Measurements from ENCODE around the gene YBX1.
"Not testable (repeated sequence)": the region's sequence is repeated elsewhere in the genome, so short reads cannot be mapped to it uniquely, and the experiment has no call there.

YBX1 gene

GRCh38 chr1:42713293-42713692, 31.1 kb downstream of the YBX1 start:
- Histone ChIP-seq H3K9me3 (ENCODE audit: control insufficient read depth, low read length) (peaks cover 16% of the 10 kb centered on the region), H3K4me1 (ENCODE audit: control insufficient read depth, insufficient read depth, low read length, poor library complexity, severe bottlenecking) (no peaks in the 10 kb centered on the region), H3K27ac (ENCODE audit: insufficient read depth, low read length, poor library complexity, severe bottlenecking) (no peak overlapping the region), H3K36me3 (ENCODE audit: control insufficient read depth, insufficient read depth, low read length) (peaks cover 8% of the 10 kb centered on the region), H3K4me3 (ENCODE audit: insufficient read depth, low read depth, low read length, poor library complexity, severe bottlenecking) (no peak overlapping the region), H3K27me3 (replicated peaks; ENCODE audit: control insufficient read depth, insufficient read depth, low read length, poor library complexity, severe bottlenecking) (no peaks in the 10 kb centered on the region)
- DNase-seq: no peak

- H3K4me3 ChIP-seq (ENCODE audit: insufficient read depth, low read depth, low read length, poor library complexity, severe bottlenecking); DNase-seq; H3K36me3 ChIP-seq (ENCODE audit: control insufficient read depth, insufficient read depth, low read length); H3K27me3 ChIP-seq (replicated peaks; ENCODE audit: control insufficient read depth, insufficient read depth, low read length, poor library complexity, severe bottlenecking); H3K4me1 ChIP-seq (ENCODE audit: control insufficient read depth, insufficient read depth, low read length, poor library complexity, severe bottlenecking); H3K27ac ChIP-seq (ENCODE audit: insufficient read depth, low read length, poor library complexity, severe bottlenecking): not testable (repeated sequence)
- H3K9me3 ChIP-seq (ENCODE audit: control insufficient read depth, low read length): peaks cover 16% of the 10 kb centered on the region
These were observed 32.2 kb downstream of the YBX1 start for GRCh38 chr1:42714441-42714840.

GRCh38 chr1:42720868-42721267, 38.6 kb downstream of the YBX1 start:
- Histone ChIP-seq H3K36me3 (ENCODE audit: control insufficient read depth, insufficient read depth, low read length) (no peaks in the 10 kb centered on the region), H3K27ac (ENCODE audit: insufficient read depth, low read length, poor library complexity, severe bottlenecking) (no peak overlapping the region), H3K4me3 (ENCODE audit: insufficient read depth, low read depth, low read length, poor library complexity, severe bottlenecking) (no peak overlapping the region), H3K9me3 (ENCODE audit: control insufficient read depth, low read length) (no peaks in the 10 kb centered on the region), H3K4me1 (ENCODE audit: control insufficient read depth, insufficient read depth, low read length, poor library complexity, severe bottlenecking) (no peaks in the 10 kb centered on the region), H3K27me3 (replicated peaks; ENCODE audit: control insufficient read depth, insufficient read depth, low read length, poor library complexity, severe bottlenecking) (no peaks in the 10 kb centered on the region)
- DNase-seq: no peak

- Histone ChIP-seq H3K4me1 (ENCODE audit: control insufficient read depth, insufficient read depth, low read length, poor library complexity, severe bottlenecking) (no peaks in the 10 kb centered on the region), H3K4me3 (ENCODE audit: insufficient read depth, low read depth, low read length, poor library complexity, severe bottlenecking) (no peak overlapping the region), H3K36me3 (ENCODE audit: control insufficient read depth, insufficient read depth, low read length) (no peaks in the 10 kb centered on the region), H3K27ac (ENCODE audit: insufficient read depth, low read length, poor library complexity, severe bottlenecking) (no peak overlapping the region), H3K27me3 (replicated peaks; ENCODE audit: control insufficient read depth, insufficient read depth, low read length, poor library complexity, severe bottlenecking) (no peaks in the 10 kb centered on the region), H3K9me3 (ENCODE audit: control insufficient read depth, low read length) (no peaks in the 10 kb centered on the region)
- DNase-seq: no peak
These were observed 39.7 kb downstream of the YBX1 start for GRCh38 chr1:42721926-42722325.

GRCh38 chr1:42722403-42722802, 40.2 kb downstream of the YBX1 start:
- DNase-seq; H3K36me3 ChIP-seq (ENCODE audit: control insufficient read depth, insufficient read depth, low read length); H3K27me3 ChIP-seq (replicated peaks; ENCODE audit: control insufficient read depth, insufficient read depth, low read length, poor library complexity, severe bottlenecking); H3K27ac ChIP-seq (ENCODE audit: insufficient read depth, low read length, poor library complexity, severe bottlenecking); H3K4me1 ChIP-seq (ENCODE audit: control insufficient read depth, insufficient read depth, low read length, poor library complexity, severe bottlenecking); H3K9me3 ChIP-seq (ENCODE audit: control insufficient read depth, low read length); H3K4me3 ChIP-seq (ENCODE audit: insufficient read depth, low read depth, low read length, poor library complexity, severe bottlenecking): not testable (repeated sequence)

GRCh38 chr1:42723511-42723910, 41.3 kb downstream of the YBX1 start:
- Histone ChIP-seq H3K9me3 (ENCODE audit: control insufficient read depth, low read length) (no peaks in the 10 kb centered on the region), H3K36me3 (ENCODE audit: control insufficient read depth, insufficient read depth, low read length) (no peaks in the 10 kb centered on the region), H3K4me3 (ENCODE audit: insufficient read depth, low read depth, low read length, poor library complexity, severe bottlenecking) (no peak overlapping the region), H3K4me1 (ENCODE audit: control insufficient read depth, insufficient read depth, low read length, poor library complexity, severe bottlenecking) (no peaks in the 10 kb centered on the region), H3K27ac (ENCODE audit: insufficient read depth, low read length, poor library complexity, severe bottlenecking) (no peak overlapping the region), H3K27me3 (replicated peaks; ENCODE audit: control insufficient read depth, insufficient read depth, low read length, poor library complexity, severe bottlenecking) (no peaks in the 10 kb centered on the region)
- no peak for DNase-seq

- DNase-seq; H3K4me3 ChIP-seq (ENCODE audit: insufficient read depth, low read depth, low read length, poor library complexity, severe bottlenecking); H3K4me1 ChIP-seq (ENCODE audit: control insufficient read depth, insufficient read depth, low read length, poor library complexity, severe bottlenecking); H3K27ac ChIP-seq (ENCODE audit: insufficient read depth, low read length, poor library complexity, severe bottlenecking); H3K9me3 ChIP-seq (ENCODE audit: control insufficient read depth, low read length); H3K36me3 ChIP-seq (ENCODE audit: control insufficient read depth, insufficient read depth, low read length); H3K27me3 ChIP-seq (replicated peaks; ENCODE audit: control insufficient read depth, insufficient read depth, low read length, poor library complexity, severe bottlenecking): not testable (repeated sequence)
These were observed 43.6 kb downstream of the YBX1 start for GRCh38 chr1:42725820-42726219.

- Histone ChIP-seq H3K9me3 (ENCODE audit: control insufficient read depth, low read length) (no peaks in the 10 kb centered on the region), H3K27ac (ENCODE audit: insufficient read depth, low read length, poor library complexity, severe bottlenecking) (no peak overlapping the region), H3K4me1 (ENCODE audit: control insufficient read depth, insufficient read depth, low read length, poor library complexity, severe bottlenecking) (no peaks in the 10 kb centered on the region), H3K27me3 (replicated peaks; ENCODE audit: control insufficient read depth, insufficient read depth, low read length, poor library complexity, severe bottlenecking) (no peaks in the 10 kb centered on the region), H3K36me3 (ENCODE audit: control insufficient read depth, insufficient read depth, low read length) (no peaks in the 10 kb centered on the region), H3K4me3 (ENCODE audit: insufficient read depth, low read depth, low read length, poor library complexity, severe bottlenecking) (no peak overlapping the region)
- no peak for DNase-seq
These were observed 47.8 kb downstream of the YBX1 start for GRCh38 chr1:42730002-42730401.

GRCh38 chr1:42730988-42731387, 48.8 kb downstream of the YBX1 start:
- Histone ChIP-seq H3K4me3 (ENCODE audit: insufficient read depth, low read depth, low read length, poor library complexity, severe bottlenecking) (no peak overlapping the region), H3K4me1 (ENCODE audit: control insufficient read depth, insufficient read depth, low read length, poor library complexity, severe bottlenecking) (no peaks in the 10 kb centered on the region), H3K9me3 (ENCODE audit: control insufficient read depth, low read length) (no peaks in the 10 kb centered on the region), H3K27me3 (replicated peaks; ENCODE audit: control insufficient read depth, insufficient read depth, low read length, poor library complexity, severe bottlenecking) (no peaks in the 10 kb centered on the region), H3K36me3 (ENCODE audit: control insufficient read depth, insufficient read depth, low read length) (no peaks in the 10 kb centered on the region), H3K27ac (ENCODE audit: insufficient read depth, low read length, poor library complexity, severe bottlenecking) (no peak overlapping the region)
- DNase-seq: no peak

GRCh38 chr1:42731585-42731984, 49.4 kb downstream of the YBX1 start:
- no peaks in the 10 kb centered on the region for H3K4me1 ChIP-seq (ENCODE audit: control insufficient read depth, insufficient read depth, low read length, poor library complexity, severe bottlenecking)
- no peaks in the 10 kb centered on the region for H3K9me3 ChIP-seq (ENCODE audit: control insufficient read depth, low read length)
- no peaks in the 10 kb centered on the region for H3K27me3 ChIP-seq (replicated peaks; ENCODE audit: control insufficient read depth, insufficient read depth, low read length, poor library complexity, severe bottlenecking)
- H3K27ac ChIP-seq (ENCODE audit: insufficient read depth, low read length, poor library complexity, severe bottlenecking): no peak overlapping the region
- no peak for DNase-seq
- no peak overlapping the region for H3K4me3 ChIP-seq (ENCODE audit: insufficient read depth, low read depth, low read length, poor library complexity, severe bottlenecking)
- H3K36me3 ChIP-seq (ENCODE audit: control insufficient read depth, insufficient read depth, low read length): no peaks in the 10 kb centered on the region

GRCh38 chr1:42732126-42732680, 50.0 kb downstream of the YBX1 start:
- no peak overlapping the region for H3K27ac ChIP-seq (ENCODE audit: insufficient read depth, low read length, poor library complexity, severe bottlenecking)
- no peak overlapping the region for H3K4me3 ChIP-seq (ENCODE audit: insufficient read depth, low read depth, low read length, poor library complexity, severe bottlenecking)
- no peaks in the 10 kb centered on the region for H3K27me3 ChIP-seq (replicated peaks; ENCODE audit: control insufficient read depth, insufficient read depth, low read length, poor library complexity, severe bottlenecking)
- no peaks in the 10 kb centered on the region for H3K4me1 ChIP-seq (ENCODE audit: control insufficient read depth, insufficient read depth, low read length, poor library complexity, severe bottlenecking)
- H3K9me3 ChIP-seq (ENCODE audit: control insufficient read depth, low read length): no peaks in the 10 kb centered on the region
- DNase-seq: no peak
- H3K36me3 ChIP-seq (ENCODE audit: control insufficient read depth, insufficient read depth, low read length): no peaks in the 10 kb centered on the region

All from effector memory CD4-positive, alpha-beta T cell (primary cell).